ENCODE results near the gene CLEC17A.
A peak's percentile ranks its signal among the peaks of the same experiment; 100 is the strongest.

CLEC17A gene

GRCh38 chr19:14553042-14553938 lies 29.6 kb upstream of the CLEC17A start:
- no peaks in the 10 kb centered on the region for H3K9me3 ChIP-seq
- no peak for DNase-seq (ENCODE audit: low spot score in 2 of 2)
- in situ Hi-C loops (cut with MboI; ENCODE audit: low sequenced_read_pairs), result no loop called here

GRCh38 chr19:14553939-14554243 lies 29.0 kb upstream of the CLEC17A start:
- Histone ChIP-seq H3K27me3 (ENCODE audit: low read depth) (no peaks in the 10 kb centered on the region), H3K36me3 (replicated peaks) (no peaks in the 10 kb centered on the region), H3K4me3 (no peak overlapping the region), H3K4me1 (no peaks in the 10 kb centered on the region; the same call in 1 of the 2 replicates), H3K9me3 (no peaks in the 10 kb centered on the region)
- in situ Hi-C loops (cut with MboI; ENCODE audit: low sequenced_read_pairs), result no loop called here
- no peak for DNase-seq (ENCODE audit: low spot score in 2 of 2)

More at GRCh38 chr19:14553042-14553938, 29.6 kb upstream of the CLEC17A start:
- Histone ChIP-seq H3K4me3 (no peak overlapping the region), H3K27me3 (ENCODE audit: low read depth) (no peaks in the 10 kb centered on the region), H3K4me1 (no peaks in the 10 kb centered on the region; the same call in 1 of the 2 replicates), H3K36me3 (replicated peaks) (no peaks in the 10 kb centered on the region)

- Histone ChIP-seq H3K4me3 (no peak overlapping the region), H3K9me3 (no peaks in the 10 kb centered on the region), H3K4me1 (no peaks in the 10 kb centered on the region; the same call in 1 of the 2 replicates), H3K36me3 (replicated peaks) (no peaks in the 10 kb centered on the region), H3K27me3 (ENCODE audit: low read depth) (no peaks in the 10 kb centered on the region)
- DNase-seq (ENCODE audit: low spot score in 2 of 2), result no peak
- in situ Hi-C loops (cut with MboI; ENCODE audit: low sequenced_read_pairs), result no loop called here
Measured at GRCh38 chr19:14554382-14554812, 28.5 kb upstream of the CLEC17A start.

- no peak for DNase-seq (ENCODE audit: low spot score in 2 of 2)
- Histone ChIP-seq H3K4me3 (no peak overlapping the region), H3K27me3 (ENCODE audit: low read depth) (no peaks in the 10 kb centered on the region), H3K9me3 (no peaks in the 10 kb centered on the region), H3K4me1 (no peaks in the 10 kb centered on the region; the same call in 1 of the 2 replicates), H3K36me3 (replicated peaks) (no peaks in the 10 kb centered on the region)
- in situ Hi-C loops (cut with MboI; ENCODE audit: low sequenced_read_pairs), result no loop called here
Measured at GRCh38 chr19:14555918-14556661, 26.8 kb upstream of the CLEC17A start.

GRCh38 chr19:14556662-14557188 lies 26.2 kb upstream of the CLEC17A start:
- H3K4me3 ChIP-seq, result no peak overlapping the region
- H3K4me1 ChIP-seq, result no peaks in the 10 kb centered on the region; the same call in 1 of the 2 replicates
- in situ Hi-C loops (cut with MboI; ENCODE audit: low sequenced_read_pairs), result no loop called here
- peak; percentile 73 to 88 for DNase-seq (ENCODE audit: low spot score in 2 of 2)
- H3K9me3 ChIP-seq, result no peaks in the 10 kb centered on the region
- no peaks in the 10 kb centered on the region for H3K27me3 ChIP-seq (ENCODE audit: low read depth)
- H3K36me3 ChIP-seq (replicated peaks), result no peaks in the 10 kb centered on the region

- Histone ChIP-seq H3K27me3 (ENCODE audit: low read depth) (no peaks in the 10 kb centered on the region), H3K36me3 (replicated peaks) (no peaks in the 10 kb centered on the region), H3K4me1 (no peaks in the 10 kb centered on the region; the same call in 1 of the 2 replicates), H3K4me3 (no peak overlapping the region), H3K9me3 (no peaks in the 10 kb centered on the region)
- no peak for DNase-seq (ENCODE audit: low spot score in 2 of 2)
- in situ Hi-C loops (cut with MboI; ENCODE audit: low sequenced_read_pairs), result no loop called here
Measured at GRCh38 chr19:14558370-14559066, 24.4 kb upstream of the CLEC17A start.

- Histone ChIP-seq H3K4me3 (no peak overlapping the region), H3K9me3 (no peaks in the 10 kb centered on the region), H3K27me3 (ENCODE audit: low read depth) (no peaks in the 10 kb centered on the region), H3K36me3 (replicated peaks) (peaks cover 8% of the 10 kb centered on the region), H3K4me1 (no peaks in the 10 kb centered on the region; the same call in 1 of the 2 replicates)
- in situ Hi-C loops (cut with MboI; ENCODE audit: low sequenced_read_pairs), result no loop called here
- no peak for DNase-seq (ENCODE audit: low spot score in 2 of 2)
Measured at GRCh38 chr19:14559916-14560775, 22.7 kb upstream of the CLEC17A start.

- Histone ChIP-seq H3K4me1 (no peaks in the 10 kb centered on the region; the same call in 1 of the 2 replicates), H3K9me3 (no peaks in the 10 kb centered on the region), H3K27me3 (ENCODE audit: low read depth) (no peaks in the 10 kb centered on the region), H3K4me3 (no peak overlapping the region), H3K36me3 (replicated peaks) (peaks cover 14% of the 10 kb centered on the region)
- in situ Hi-C loops (cut with MboI; ENCODE audit: low sequenced_read_pairs), result no loop called here
- no peak for DNase-seq (ENCODE audit: low spot score in 2 of 2)
Measured at GRCh38 chr19:14560776-14561108, 22.1 kb upstream of the CLEC17A start.

- no peak for DNase-seq (ENCODE audit: low spot score in 2 of 2)
- H3K27me3 ChIP-seq (ENCODE audit: low read depth), result no peaks in the 10 kb centered on the region
- H3K4me1 ChIP-seq, result no peaks in the 10 kb centered on the region; the same call in 1 of the 2 replicates
- peaks cover 19% of the 10 kb centered on the region for H3K36me3 ChIP-seq (replicated peaks)
- no peaks in the 10 kb centered on the region for H3K9me3 ChIP-seq
- in situ Hi-C loops (cut with MboI; ENCODE audit: low sequenced_read_pairs), result no loop called here
- H3K4me3 ChIP-seq, result no peak overlapping the region
Measured at GRCh38 chr19:14561249-14561648, 21.6 kb upstream of the CLEC17A start.

GRCh38 chr19:14561847-14562351 lies 21.0 kb upstream of the CLEC17A start:
- Histone ChIP-seq H3K4me3 (no peak overlapping the region), H3K27me3 (ENCODE audit: low read depth) (no peaks in the 10 kb centered on the region), H3K4me1 (no peaks in the 10 kb centered on the region; the same call in 1 of the 2 replicates), H3K36me3 (replicated peaks) (peaks cover 21% of the 10 kb centered on the region), H3K9me3 (no peaks in the 10 kb centered on the region)
- DNase-seq (ENCODE audit: low spot score in 2 of 2), result no peak
- in situ Hi-C loops (cut with MboI; ENCODE audit: low sequenced_read_pairs), result no loop called here

GRCh38 chr19:14562660-14563589 lies 20.0 kb upstream of the CLEC17A start:
- no peaks in the 10 kb centered on the region for H3K27me3 ChIP-seq (ENCODE audit: low read depth)
- no peak overlapping the region for H3K4me3 ChIP-seq
- no peaks in the 10 kb centered on the region for H3K4me1 ChIP-seq
- H3K9me3 ChIP-seq, result no peaks in the 10 kb centered on the region
- H3K36me3 ChIP-seq (replicated peaks), result peaks cover 26% of the 10 kb centered on the region
- in situ Hi-C loops (cut with MboI; ENCODE audit: low sequenced_read_pairs), result no loop called here
- no peak for DNase-seq (ENCODE audit: low spot score in 2 of 2)

- Histone ChIP-seq H3K36me3 (replicated peaks) (peaks cover 26% of the 10 kb centered on the region), H3K9me3 (no peaks in the 10 kb centered on the region), H3K27me3 (ENCODE audit: low read depth) (no peaks in the 10 kb centered on the region), H3K4me3 (no peak overlapping the region), H3K4me1 (no peaks in the 10 kb centered on the region)
- in situ Hi-C loops (cut with MboI; ENCODE audit: low sequenced_read_pairs), result no loop called here
- no peak for DNase-seq (ENCODE audit: low spot score in 2 of 2)
Measured at GRCh38 chr19:14563590-14563926, 19.3 kb upstream of the CLEC17A start.

Measured in HAP-1 (cell line).